OCI-M1 (cell line): Measurements from ENCODE around the gene VNN1.
A peak's percentile ranks its signal among the peaks of the same experiment; 100 is the strongest.

ENCODE experiments used
- DNase-seq: peaks from one replicate; lab custom pipeline; 2025; lab: John Stamatoyannopoulos, UW

VNN1 gene, protein sequence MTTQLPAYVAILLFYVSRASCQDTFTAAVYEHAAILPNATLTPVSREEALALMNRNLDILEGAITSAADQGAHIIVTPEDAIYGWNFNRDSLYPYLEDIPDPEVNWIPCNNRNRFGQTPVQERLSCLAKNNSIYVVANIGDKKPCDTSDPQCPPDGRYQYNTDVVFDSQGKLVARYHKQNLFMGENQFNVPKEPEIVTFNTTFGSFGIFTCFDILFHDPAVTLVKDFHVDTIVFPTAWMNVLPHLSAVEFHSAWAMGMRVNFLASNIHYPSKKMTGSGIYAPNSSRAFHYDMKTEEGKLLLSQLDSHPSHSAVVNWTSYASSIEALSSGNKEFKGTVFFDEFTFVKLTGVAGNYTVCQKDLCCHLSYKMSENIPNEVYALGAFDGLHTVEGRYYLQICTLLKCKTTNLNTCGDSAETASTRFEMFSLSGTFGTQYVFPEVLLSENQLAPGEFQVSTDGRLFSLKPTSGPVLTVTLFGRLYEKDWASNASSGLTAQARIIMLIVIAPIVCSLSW

DNA sequence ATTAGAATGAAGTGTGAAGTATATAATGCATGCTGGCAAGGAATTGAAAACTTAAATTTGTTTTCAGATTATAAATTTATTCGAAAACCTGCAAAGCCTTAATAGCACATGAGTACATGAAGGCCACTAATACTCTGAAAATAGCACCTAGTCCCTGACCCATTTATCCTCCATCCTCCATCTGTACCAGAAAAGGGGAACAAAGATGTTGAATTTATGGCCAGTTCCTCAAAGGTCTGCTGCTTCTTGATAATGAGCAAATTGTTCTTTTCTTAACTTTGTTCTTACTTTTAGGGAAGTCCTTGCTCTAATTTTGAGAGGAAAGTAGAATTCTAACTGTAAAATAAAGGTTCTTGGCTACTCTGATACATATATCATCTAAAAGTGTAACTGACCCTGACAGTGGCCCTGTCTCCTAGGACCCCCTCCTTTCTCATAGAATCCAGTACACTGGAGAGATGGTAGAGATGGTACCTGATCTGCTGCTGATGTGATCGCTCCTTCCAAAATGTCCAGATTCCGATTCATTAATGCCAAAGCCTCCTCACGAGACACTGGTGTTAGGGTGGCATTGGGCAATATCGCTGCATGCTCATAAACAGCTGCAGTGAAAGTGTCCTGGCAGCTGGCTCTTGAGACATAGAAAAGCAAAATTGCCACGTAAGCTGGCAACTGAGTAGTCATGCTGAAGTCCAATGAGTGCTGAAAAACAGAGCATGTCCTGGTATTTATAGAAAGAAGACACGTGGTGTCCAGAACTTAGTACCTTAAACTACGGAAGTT lies at the start of gene VNN1:
TSS of gene VNN1 (minus strand) at position 704 of the 783 bp plus-strand sequence. CDS start at position 684, 20 bp downstream.
- peak; percentile 93 for DNase-seq

DNA sequence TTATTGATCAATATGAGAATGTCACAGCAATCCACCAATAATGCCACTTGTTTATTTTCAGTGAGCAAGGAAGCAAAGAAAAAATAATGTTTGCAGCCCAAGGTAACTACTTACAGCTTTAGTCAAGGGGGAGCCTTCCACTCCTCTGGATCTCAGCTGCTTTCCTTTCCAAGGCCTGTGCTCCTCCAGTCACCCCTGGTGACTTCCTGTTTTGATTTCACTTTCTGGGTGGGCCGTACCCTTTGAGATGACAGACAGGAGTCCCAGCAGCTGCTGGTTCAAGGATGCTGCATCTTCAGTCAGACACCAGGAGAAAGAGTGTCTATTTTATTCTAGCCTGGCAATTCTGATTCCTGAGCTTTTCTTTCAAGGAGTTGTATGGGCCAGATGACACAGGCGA lies 49.4 kb upstream of the VNN1 start:
- DNase-seq: peak; percentile 72

DNA sequence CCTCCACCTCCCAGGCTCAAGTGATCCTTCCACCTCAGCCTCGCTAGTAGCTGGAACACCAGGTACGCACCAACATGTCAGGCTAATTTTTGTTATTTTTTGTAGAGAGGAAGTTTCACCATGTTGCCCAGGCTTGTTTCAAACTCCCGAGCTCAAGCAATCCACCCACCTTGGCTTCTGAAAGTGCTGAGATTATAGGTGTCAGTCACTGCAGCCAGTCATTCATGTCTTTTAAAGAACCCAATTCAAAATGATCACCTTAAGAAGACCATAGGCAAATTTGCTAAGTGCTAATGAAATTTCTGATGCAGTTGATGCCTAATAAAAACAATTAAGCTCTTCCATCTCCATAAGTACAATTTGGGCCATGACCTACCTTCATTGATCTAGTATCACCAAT lies 46.4 kb upstream of the VNN1 start:
- no peak for DNase-seq

DNA sequence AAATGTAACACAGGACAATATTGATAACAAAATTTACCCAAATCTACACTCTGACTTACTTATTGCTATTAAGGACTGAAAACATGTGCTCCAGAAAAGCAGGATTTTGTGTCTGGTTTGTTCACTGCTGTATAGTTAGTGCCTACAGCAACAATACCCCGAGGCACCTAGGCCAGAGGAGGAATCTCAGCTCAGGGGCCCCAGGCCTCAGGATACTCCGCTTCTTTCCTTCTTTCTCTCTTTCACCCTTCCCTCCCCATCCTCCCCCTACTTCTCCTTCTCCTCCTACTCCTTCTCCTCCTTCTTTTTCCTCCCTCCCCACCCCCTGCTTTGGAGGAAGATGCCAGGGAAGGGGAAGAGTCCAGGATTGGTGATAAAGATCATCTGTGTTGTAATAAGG lies 44.8 kb upstream of the VNN1 start:
- no peak for DNase-seq

DNA sequence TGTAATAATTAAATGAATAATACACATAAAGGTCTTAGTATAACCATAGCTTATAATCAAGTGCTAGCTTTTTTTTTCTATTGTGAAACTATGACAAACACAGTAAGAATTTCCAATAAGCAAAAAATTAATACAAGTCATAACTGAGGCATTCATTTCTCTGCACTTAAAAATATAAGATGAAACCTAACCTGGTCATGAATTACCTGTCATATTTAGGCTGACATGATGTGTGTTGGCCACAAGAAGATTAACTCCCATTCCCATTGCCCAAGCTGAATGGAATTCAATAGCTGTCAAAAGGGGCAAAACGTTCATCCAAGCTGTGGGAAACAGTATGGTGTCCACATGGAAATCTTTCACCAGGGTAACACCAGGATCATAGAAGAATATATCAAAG lies 38.4 kb upstream of the VNN1 start:
- DNase-seq: no peak

DNA sequence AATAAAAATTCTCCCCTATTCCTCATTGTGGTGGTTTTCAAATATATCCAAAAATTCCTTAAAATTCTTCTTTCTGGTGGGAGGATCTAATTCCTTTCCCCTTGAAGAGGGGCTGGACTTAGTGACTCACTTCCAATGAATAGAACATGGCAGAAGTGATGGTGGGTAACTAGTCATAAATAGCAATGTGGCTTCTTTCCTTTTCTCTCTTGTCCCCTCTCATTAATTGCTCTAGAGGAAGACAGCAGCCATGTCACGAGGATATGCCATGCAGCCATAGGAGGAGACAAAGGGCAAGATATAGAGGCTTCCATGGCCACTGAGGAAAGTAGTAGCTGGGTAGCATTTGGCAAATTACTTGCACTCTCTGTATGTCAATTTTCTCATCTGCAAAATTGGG lies 38.0 kb upstream of the VNN1 start:
- no peak for DNase-seq

DNA sequence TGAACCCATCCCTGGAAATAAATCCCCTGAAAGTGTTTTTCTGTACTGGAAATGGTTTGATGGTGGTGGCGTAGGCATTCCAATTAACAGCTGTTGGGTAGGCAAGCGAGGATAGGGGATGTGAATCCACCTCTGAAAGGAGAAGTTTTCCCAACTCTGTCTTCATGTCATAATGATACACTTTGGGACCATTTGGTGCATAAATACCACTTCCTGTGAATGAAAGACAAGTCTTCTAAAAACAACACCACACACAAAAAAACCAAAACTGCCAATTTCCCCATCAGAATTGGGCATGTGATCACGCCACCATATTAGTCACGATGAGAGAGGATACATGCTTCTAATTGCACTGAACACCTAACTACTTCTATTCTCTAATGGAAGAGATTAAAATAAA lies 37.5 kb upstream of the VNN1 start:
- no peak for DNase-seq

DNA sequence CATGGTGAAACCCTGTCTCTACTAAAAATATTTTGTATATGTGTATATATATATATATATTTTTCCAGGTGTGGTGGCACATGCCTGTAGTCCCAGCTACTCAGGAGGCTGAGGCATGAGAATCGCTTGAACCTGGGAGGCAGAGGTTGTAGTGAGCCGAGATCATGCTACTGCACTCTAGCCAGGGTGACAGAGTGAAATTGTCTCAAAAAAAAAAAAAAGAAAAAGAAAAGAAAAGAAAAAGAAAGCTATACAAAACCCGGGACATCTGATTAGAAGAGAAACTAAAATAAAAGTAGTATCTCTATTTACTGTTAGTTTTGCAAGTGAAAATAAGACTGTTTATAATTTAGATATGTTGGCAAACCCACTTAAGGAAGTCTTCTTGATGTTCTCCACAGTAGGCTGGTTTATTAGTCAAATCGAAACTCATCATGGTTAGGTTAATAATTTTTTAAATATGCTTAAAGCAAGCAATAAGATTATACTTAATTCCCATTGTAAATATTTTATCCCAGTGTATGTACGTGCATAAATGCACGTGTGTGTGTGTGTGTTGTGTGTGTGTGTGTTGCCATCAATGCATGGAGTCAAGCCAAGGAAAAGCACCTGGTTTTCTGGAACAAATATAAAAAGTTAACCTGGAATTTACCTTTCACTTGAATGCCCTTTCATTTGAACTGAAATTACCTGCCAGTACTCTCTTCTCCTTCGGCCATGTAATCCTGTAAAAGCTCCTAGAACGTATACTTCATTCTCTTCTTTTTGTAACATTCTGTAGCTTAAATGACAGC lies 36.8 kb upstream of the VNN1 start:
- DNase-seq: no peak

DNA sequence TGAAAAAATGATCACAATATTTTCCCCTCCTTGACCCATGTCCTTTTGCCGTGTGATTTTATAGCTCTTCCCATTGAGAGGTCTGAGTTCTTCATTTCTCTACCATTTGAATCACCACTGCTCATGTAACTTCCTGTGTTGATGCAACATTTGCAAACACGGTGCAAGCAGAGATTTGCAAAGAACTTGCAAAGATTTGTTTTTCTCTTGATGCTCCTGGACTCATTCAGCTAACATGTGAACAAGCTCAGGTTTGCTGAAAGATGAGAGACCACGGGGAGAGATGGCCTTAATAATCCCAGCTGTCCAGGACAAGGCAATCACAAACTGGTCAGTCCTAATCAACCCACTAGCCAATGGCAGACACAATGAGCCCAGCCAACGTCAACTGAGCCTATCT lies 35.3 kb upstream of the VNN1 start:
- peak; percentile 74 for DNase-seq

DNA sequence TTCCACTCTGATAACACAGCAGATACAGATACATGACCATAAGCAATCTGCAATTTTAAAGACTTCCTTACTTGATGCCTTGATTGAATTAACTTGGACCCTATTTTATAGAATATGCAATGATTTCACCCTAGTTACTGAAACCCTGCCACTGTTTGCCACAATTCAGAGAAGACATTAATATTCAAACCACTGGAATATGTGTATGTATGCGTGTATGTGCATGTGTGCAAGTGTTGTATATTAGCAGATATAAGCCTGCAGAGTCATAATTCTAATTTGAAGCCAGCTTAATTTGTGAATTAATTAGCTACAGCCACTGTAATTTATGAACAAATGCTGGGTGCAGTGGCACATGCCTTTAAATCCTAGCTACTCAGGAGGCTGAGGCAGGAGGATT lies 34.6 kb upstream of the VNN1 start:
- no peak for DNase-seq

DNA sequence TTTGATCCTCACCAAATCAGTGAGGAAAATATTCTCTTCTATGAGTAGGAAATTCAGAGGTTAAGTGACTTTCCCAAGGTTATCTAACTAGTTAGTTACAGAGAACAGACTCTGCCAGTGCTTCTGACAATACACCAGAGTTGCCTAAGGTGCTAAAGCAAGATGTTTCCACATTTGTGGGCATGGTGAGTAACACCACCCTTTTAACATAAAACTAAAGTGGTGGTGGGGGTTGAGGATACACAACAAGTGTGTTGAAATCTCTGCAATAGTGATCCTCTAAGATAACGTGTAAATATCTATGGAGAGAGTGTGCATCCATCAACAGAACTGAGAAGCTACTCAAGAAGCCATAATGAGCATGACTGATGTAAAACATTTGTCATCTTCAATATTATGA lies 32.2 kb upstream of the VNN1 start:
- DNase-seq: peak; percentile 35

DNA sequence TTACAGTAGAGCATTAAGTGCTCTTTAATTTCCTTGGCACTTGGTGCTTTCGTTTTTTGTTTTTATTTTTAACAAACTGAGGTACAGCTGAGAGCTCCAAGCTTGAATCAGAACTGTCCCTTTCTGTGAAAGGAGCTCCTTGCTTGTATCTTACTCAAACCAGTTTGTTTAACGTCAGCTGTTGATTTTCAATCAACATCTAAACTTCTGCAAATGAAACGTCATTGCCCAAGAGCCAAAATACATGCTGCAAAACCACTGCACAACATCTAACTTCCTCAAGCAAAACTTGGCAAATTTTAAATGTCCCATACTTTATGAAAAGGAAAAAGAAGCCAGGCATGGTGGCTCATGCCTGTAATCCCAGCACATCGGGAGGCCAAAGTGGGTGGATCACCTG lies 28.6 kb upstream of the VNN1 start:
- DNase-seq: no peak

DNA sequence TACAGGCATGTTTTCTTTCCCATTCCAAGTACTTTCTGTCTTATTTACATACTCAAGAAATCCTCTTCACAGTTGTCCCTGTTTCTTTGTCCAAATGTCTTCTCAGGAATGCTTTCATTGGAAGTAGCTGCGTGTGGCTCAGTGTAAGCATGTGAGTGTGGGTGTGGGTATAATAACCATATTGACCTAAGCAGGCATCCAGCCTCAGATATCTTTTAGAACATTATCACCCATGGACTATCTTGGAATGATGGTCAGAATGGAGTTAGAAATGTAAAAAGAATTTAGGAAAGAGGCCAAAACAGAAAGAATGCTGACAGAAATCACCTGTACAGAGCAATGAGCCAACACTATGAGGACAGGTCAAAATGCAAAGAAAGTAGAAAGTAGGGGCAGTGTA lies 27.4 kb upstream of the VNN1 start:
- DNase-seq: no peak

DNA sequence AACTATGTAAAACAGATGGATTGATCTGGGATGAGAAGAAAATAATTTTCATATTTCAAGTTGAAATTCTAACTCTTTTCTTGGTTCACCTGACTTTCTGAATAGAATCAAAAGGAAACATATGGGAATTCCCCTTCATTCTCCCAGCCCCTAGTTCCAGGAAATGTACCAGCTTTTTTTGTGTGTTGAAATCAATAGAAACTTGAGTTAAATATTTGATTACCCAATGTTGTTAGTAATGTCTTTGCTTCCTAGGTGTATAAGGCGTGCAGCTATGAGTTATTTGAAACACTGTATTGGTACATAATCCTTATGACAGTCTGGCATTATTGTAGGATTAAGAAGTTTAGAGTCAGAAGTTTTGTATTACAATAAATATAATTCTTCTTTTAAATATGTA lies 22.4 kb upstream of the VNN1 start:
- DNase-seq: peak; percentile 58

DNA sequence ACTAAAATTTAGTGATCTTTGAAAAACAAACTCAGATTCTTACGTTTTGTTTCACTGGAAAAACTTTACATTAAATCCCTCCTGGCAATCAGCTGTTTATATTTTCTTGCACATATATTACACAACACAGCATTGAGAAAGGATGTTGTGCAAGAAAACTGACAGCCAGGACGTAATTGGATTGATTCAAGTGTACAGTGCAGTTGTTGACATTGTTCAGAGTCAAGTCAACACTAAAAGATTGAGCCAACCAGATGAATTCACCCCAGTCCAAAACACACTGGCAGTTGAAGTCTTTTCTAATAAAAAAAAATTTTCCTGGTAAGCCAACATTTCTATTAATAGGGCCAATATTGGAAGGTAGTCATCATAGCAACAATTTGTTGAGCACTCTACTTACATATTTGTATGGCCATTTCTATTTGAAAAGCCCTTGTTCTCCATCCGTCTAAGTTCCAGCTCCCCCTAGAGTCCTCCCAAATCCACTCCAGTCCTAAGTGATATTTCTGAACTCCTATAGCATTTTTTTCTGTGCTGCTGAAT lies 20.9 kb upstream of the VNN1 start:
- DNase-seq: peak; percentile 81

DNA sequence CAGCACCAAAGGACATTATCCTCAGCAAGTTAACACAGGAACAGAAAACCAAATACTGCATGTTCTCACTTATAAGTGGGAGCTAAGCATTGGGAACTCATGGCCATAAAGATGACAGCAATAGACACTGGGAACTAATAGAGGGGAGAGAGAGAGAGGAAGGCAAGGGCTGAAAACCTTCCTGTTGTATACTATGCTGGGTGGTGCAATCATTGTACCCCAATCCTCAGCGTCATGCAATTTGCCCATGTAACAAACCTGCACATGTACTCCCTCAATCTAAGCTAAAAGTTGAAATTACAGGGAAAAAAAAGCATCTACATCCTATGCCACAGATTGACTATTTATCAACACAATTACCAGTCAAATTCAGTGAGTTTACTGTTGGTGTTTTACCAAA lies 20.0 kb upstream of the VNN1 start:
- DNase-seq: no peak

DNA sequence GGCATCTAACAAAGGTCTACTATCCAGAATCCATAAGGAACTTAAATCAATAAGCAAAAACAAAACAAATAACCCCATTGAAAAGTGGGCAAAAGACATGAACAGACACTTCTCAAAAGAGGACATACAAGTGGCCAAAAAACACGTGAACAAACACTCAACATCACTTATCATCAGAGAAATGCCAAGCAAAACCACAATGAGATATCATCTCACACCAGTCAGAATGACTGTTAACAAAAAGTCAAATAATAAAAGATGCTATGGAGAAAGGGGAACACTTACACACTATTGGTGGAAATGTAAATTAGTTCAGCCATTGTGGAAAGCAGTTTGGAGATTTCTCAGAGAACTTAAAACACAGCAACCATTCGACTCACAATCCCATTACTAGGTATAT lies 19.4 kb upstream of the VNN1 start:
- DNase-seq: peak; percentile 33

DNA sequence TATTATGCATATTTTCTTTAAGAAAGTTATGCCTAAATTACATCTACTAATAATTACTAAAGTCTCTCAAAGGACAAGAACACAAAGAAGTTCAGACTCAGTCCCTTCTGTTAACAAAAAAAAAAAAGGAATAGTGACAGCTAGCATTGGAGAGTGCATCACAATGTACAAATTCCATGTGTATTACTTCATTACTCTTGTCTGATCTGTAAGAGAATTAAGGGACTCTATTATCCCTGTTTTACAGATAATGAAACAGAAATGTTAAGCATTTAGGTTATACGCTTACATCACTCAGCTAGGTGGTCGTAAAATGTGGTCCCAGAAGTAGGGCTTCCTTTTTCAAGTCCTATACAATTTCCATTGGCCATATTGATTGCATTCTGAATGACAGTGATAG lies 17.2 kb upstream of the VNN1 start:
- DNase-seq: no peak

DNA sequence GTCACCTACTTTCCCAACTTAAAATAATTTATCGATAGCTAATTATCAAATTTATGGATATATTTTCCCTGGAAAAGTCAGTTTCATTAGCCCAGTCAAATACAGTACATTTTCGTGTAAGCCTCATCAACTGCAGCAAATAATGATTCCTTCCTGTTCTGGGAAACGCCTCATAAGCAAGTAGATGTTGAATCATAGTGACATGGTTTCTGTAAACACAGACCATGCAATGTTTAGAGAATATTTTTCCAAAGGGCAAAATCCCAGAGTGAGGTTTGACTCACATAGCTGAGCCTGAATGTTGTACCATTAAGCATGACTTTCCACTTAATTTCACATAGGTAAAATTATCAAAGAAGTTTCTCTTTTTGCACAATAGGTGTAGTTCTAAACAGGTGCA lies 16.7 kb upstream of the VNN1 start:
- no peak for DNase-seq

DNA sequence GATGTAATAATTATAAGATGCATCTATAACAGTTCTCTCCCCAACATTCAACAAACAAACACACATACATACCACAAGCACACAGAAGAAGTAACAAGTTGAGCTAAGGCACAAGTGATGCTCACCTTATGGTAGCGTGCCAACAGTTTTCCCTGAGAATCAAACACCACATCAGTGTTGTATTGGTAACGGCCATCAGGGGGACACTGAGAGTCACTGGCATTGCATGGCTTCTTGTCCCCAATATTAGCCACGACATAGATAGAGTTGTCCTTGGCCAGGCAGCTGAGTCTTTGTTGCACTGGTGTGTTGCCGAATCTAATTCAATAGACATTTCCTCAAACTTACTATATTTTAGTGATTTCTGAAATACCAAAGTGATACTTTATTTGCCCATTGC lies 14.8 kb upstream of the VNN1 start:
- DNase-seq: no peak

DNA sequence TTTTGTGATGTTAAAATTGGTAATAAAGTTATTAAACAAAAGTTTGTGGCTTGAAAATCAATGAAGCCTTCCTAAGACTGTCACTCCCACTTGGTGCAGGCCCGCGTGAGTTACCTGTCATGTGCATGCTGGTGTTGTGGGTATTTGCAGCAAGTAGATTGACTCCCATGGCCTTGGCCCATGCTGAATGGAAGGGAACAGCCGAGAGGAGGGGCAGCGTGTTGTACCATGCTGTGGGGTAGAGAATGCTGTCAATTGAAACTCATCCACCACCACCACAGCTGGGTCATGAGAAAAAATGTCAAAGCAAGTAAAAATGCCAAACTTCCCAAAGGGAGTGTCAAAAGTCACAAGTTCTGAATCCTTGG lies 12.7 kb upstream of the VNN1 start:
- no peak for DNase-seq

DNA sequence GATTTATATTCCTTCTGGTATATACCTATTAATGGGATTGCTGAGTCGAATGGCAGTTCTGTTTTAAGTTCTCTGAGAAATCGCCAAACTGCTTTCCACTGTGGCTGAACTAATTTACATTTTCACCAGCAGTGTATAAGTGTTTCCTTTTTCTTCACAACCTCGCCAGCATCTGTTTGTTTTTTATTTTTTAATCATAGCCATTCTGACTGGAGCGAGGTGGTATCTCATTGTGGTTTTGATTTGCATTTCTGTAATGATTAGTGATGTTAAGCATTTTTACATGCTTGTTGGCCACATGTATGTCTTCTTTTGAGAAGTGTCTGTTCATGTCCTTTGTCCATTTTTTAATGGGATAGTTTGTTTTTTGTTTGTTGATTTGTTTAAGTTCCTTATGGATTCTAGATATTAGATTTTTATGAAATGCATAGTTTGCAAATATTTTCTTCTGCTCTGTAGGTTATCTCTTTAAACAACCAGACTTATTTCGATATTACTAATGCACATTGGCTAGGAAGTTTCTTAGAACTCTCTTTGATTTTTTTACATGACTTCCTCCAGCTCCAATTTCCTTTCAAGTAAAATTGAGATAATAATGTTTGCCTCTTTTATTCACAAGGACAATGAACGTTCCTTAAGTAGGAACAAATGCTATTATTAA lies 12.2 kb upstream of the VNN1 start:
- DNase-seq: no peak
